Measurements from ENCODE around the gene MACROD2. TPM values are rescaled to one million over a fixed set of nuclear protein-coding genes. Genes with fewer than 3 reads are reported as not detected.

Gene MACROD2
- polyA plus RNA-seq, 2 of the 4 experiments (the other 2 are of a cell fraction), result 0.96 to 1.3 TPM

DNA sequence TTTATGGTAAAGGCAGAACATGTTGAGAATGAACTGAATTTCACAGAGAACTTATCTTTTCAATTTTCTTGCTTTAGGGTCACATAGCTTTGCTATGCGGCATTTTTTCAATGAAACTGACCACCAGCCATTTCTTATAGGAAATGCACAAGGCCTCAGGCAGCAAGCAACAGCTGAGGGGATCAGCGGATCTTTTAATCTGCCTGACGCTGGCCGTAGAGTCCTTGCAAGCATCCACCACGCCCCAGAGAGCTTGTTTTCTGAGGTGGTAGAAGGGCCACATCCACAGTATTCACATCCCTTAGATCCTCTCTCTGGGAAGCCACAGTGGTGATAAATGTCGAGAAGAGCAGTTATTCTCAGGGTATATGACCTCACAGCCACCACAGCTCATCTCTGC is 307.8 kb downstream of the MACROD2 start (continued):
- TF ChIP-seq FOSL2 (IDR thresholded peaks at IDR 0.05) (no peak), FOSL2 (CRISPR knock-in tag; IDR thresholded peaks at IDR 0.05) (no peak), ZC3H11A (IDR thresholded peaks at IDR 0.05) (no peak)

DNA sequence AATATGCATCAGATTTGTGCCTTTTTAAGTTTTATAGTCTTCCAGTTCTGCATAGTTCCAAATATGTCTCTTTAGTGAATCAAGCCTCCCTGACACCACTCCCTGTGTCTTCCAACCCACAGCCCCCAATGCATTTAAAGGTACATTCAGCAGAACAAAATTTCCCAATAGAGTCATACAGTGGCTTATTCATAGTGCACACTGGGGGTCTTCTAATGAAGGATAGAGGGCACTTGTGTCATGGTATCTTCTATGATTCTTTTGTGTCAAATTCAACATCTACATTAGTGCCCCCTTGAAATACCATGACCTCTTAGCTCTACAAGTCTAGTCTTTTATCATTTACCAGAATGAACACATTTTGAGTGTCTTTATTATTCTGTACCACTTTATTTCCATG is 308.3 kb downstream of the MACROD2 start:
- TF ChIP-seq KDM5A (IDR thresholded peaks at IDR 0.05) (no peak), NPAS2 (CRISPR knock-in tag; IDR thresholded peaks at IDR 0.05; ENCODE audit: borderline replicate concordance) (no peak), NFE2L2 (conservative IDR thresholded peaks at IDR 0.05; ENCODE audit: low read length) (no peak), HDAC2 (IDR thresholded peaks at IDR 0.05) (no peak), RAD21 (conservative IDR thresholded peaks at IDR 0.05 in 1 of 2, IDR thresholded peaks at IDR 0.05 in 1 of 2) (no peak), FOSB (CRISPR knock-in tag; IDR thresholded peaks at IDR 0.05) (no peak), CBX2 (IDR thresholded peaks at IDR 0.05; ENCODE audit: borderline replicate concordance, low read depth) (no peak), ZNF302 (CRISPR knock-in tag; IDR thresholded peaks at IDR 0.05) (no peak), HOXA7 (CRISPR knock-in tag; IDR thresholded peaks at IDR 0.05) (no peak), CEBPB (IDR thresholded peaks at IDR 0.05) (no peak), MAZ (IDR thresholded peaks at IDR 0.05; ENCODE audit: borderline replicate concordance, low read depth, low read length) (no peak), RCOR1 (IDR thresholded peaks at IDR 0.05; ENCODE audit: low read depth, low read length) (no peak), CBX8 (IDR thresholded peaks at IDR 0.05) (no peak)
- TF ChIP-seq, protein P1, sequence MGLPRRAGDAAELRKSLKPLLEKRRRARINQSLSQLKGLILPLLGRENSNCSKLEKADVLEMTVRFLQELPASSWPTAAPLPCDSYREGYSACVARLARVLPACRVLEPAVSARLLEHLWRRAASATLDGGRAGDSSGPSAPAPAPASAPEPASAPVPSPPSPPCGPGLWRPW (IDR thresholded peaks at IDR 0.05), result no peak
- Histone ChIP-seq H3K4me2 (no peak overlapping the region), H3K27ac (no peak overlapping the region), H3K4me1 (no peaks in the 10 kb centered on the region), H3K4me3 (no peak overlapping the region), H3K9me3 (no peaks in the 10 kb centered on the region)
- POLR2A ChIA-PET, result no interaction called here
- ATAC-seq, result no peak
- no peak for FAIRE-seq
- DNase-seq (ENCODE audit: low read depth in 1 of 2, low spot score in 1 of 2), result no peak
- CTCF ChIA-PET, result interaction anchor here (1.0 kb wide), 1 partner anchor 12 kb away, joined by 3 read pairs; no protein-coding TSS in a partner anchor

GRCh38 chr20:14304472-14304871 is 309.2 kb downstream of the MACROD2 start:
- TF ChIP-seq ELK1 (IDR thresholded peaks at IDR 0.05; ENCODE audit: low read depth, low read length), result no peak
- no peak for DNase-seq (ENCODE audit: low read depth in 1 of 2, low spot score in 1 of 2)
- 41% methylated on average over 1 of the region's 1 CpG for WGBS (ENCODE audit: missing lambda C conversion rate)
- Histone ChIP-seq H3K4me1 (no peaks in the 10 kb centered on the region), H3K4me3 (no peak overlapping the region), H3K9me3 (no peaks in the 10 kb centered on the region), H3K4me2 (no peak overlapping the region), H3K27ac (no peak overlapping the region)
- ATAC-seq, result no peak
- ChIA-PET CTCF (no interaction called here), POLR2A (no interaction called here)
- FAIRE-seq, result no peak

GRCh38 chr20:14307956-14308355 is 312.6 kb downstream of the MACROD2 start:
- no peaks in the 10 kb centered on the region for H3K4me1 ChIP-seq
- TF ChIP-seq EHMT2 (IDR thresholded peaks at IDR 0.05; ENCODE audit: low read depth), result no peak
- H3K27ac ChIP-seq, result no peak overlapping the region
- DNase-seq (ENCODE audit: low read depth in 1 of 2, low spot score in 1 of 2) (no peak), FAIRE-seq (no peak), ATAC-seq (no peak)
- WGBS (ENCODE audit: missing lambda C conversion rate), result 85% methylated on average over 2 of the region's 2 CpGs
- H3K4me2 ChIP-seq, result no peak overlapping the region
- ChIA-PET POLR2A (no interaction called here), CTCF (no interaction called here)
- no peaks in the 10 kb centered on the region for H3K9me3 ChIP-seq
- no peak overlapping the region for H3K4me3 ChIP-seq

GRCh38 chr20:14310977-14311627 is 315.8 kb downstream of the MACROD2 start:
- Histone ChIP-seq H3K27ac (no peak overlapping the region), H3K4me2 (no peak overlapping the region), H3K4me3 (no peak overlapping the region), H3K9me3 (no peaks in the 10 kb centered on the region), H3K4me1 (no peaks in the 10 kb centered on the region)
- FAIRE-seq, result peak; percentile 84
- WGBS (ENCODE audit: missing lambda C conversion rate), result 84% methylated on average over 5 of the region's 5 CpGs
- TF ChIP-seq RNF2 (IDR thresholded peaks at IDR 0.05; ENCODE audit: borderline replicate concordance, low read depth) (no peak), USF2 (IDR thresholded peaks at IDR 0.05) (no peak), MAZ (IDR thresholded peaks at IDR 0.05; ENCODE audit: borderline replicate concordance, low read depth, low read length) (no peak), RFX5 (IDR thresholded peaks at IDR 0.05) (no peak), ZC3H11A (IDR thresholded peaks at IDR 0.05) (no peak), FOXS1 (CRISPR knock-in tag; IDR thresholded peaks at IDR 0.05) (no peak)
- no peak for DNase-seq (ENCODE audit: low read depth in 1 of 2, low spot score in 1 of 2)
- POLR2A ChIA-PET, result no interaction called here
- CTCF ChIA-PET, result interaction anchor here (0.6 kb wide), 1 partner anchor 1341 kb away, joined by 5 read pairs; no protein-coding TSS in a partner anchor
- no peak for ATAC-seq

Measured in A549 (cell line).